Measurements from ENCODE around the gene CORO2A.
"Not testable (repeated sequence)": the region's sequence is repeated elsewhere in the genome, so short reads cannot be mapped to it uniquely, and the experiment has no call there.

Gene CORO2A

GRCh38 chr9:98134702-98135557 is 57.5 kb downstream of the CORO2A start:
- Histone ChIP-seq H3K27me3 (replicated peaks; ENCODE audit: control insufficient read depth, insufficient read depth, low read length) (peaks cover 13% of the 10 kb centered on the region), H3K9ac (ENCODE audit: low read length) (no peak overlapping the region), H3K36me3 (ENCODE audit: control insufficient read depth, insufficient read depth, low read length, severe bottlenecking) (no peaks in the 10 kb centered on the region), H3K4me3 (ENCODE audit: low read length) (no peak overlapping the region), H3K4me1 (ENCODE audit: control insufficient read depth, insufficient read depth, low read length) (no peaks in the 10 kb centered on the region), H3K9me3 (ENCODE audit: control insufficient read depth, low read length) (no peaks in the 10 kb centered on the region)
- DNase-seq (ENCODE audit: low read depth): no peak

GRCh38 chr9:98132806-98133631 is 59.4 kb downstream of the CORO2A start:
- no peaks in the 10 kb centered on the region for H3K36me3 ChIP-seq (ENCODE audit: control insufficient read depth, insufficient read depth, low read length, severe bottlenecking)
- no peaks in the 10 kb centered on the region for H3K4me1 ChIP-seq (ENCODE audit: control insufficient read depth, insufficient read depth, low read length)
- no peaks in the 10 kb centered on the region for H3K9me3 ChIP-seq (ENCODE audit: control insufficient read depth, low read length)
- no peak overlapping the region for H3K9ac ChIP-seq (ENCODE audit: low read length)
- no peak for DNase-seq (ENCODE audit: low read depth)
- H3K4me3 ChIP-seq (ENCODE audit: low read length): no peak overlapping the region
- H3K27me3 ChIP-seq (replicated peaks; ENCODE audit: control insufficient read depth, insufficient read depth, low read length): peaks cover 15% of the 10 kb centered on the region

- Histone ChIP-seq H3K4me1 (ENCODE audit: control insufficient read depth, insufficient read depth, low read length) (no peaks in the 10 kb centered on the region), H3K4me3 (ENCODE audit: low read length) (no peak overlapping the region), H3K9ac (ENCODE audit: low read length) (no peak overlapping the region), H3K27me3 (replicated peaks; ENCODE audit: control insufficient read depth, insufficient read depth, low read length) (peaks cover 11% of the 10 kb centered on the region), H3K9me3 (ENCODE audit: control insufficient read depth, low read length) (no peaks in the 10 kb centered on the region), H3K36me3 (ENCODE audit: control insufficient read depth, insufficient read depth, low read length, severe bottlenecking) (no peaks in the 10 kb centered on the region)
- no peak for DNase-seq (ENCODE audit: low read depth)
Observed at GRCh38 chr9:98132158-98132557, 60.3 kb downstream of the CORO2A start.

GRCh38 chr9:98130576-98131228 is 61.7 kb downstream of the CORO2A start:
- Histone ChIP-seq H3K4me1 (ENCODE audit: control insufficient read depth, insufficient read depth, low read length) (no peaks in the 10 kb centered on the region), H3K27me3 (replicated peaks; ENCODE audit: control insufficient read depth, insufficient read depth, low read length) (peaks cover 8% of the 10 kb centered on the region), H3K36me3 (ENCODE audit: control insufficient read depth, insufficient read depth, low read length, severe bottlenecking) (no peaks in the 10 kb centered on the region), H3K9me3 (ENCODE audit: control insufficient read depth, low read length) (no peaks in the 10 kb centered on the region), H3K4me3 (ENCODE audit: low read length) (no peak overlapping the region), H3K9ac (ENCODE audit: low read length) (no peak overlapping the region)
- no peak for DNase-seq (ENCODE audit: low read depth)

GRCh38 chr9:98130060-98130459 is 62.4 kb downstream of the CORO2A start:
- not testable (repeated sequence) for H3K9ac ChIP-seq (ENCODE audit: low read length); H3K4me3 ChIP-seq (ENCODE audit: low read length); DNase-seq (ENCODE audit: low read depth); H3K36me3 ChIP-seq (ENCODE audit: control insufficient read depth, insufficient read depth, low read length, severe bottlenecking); H3K4me1 ChIP-seq (ENCODE audit: control insufficient read depth, insufficient read depth, low read length); H3K27me3 ChIP-seq (replicated peaks; ENCODE audit: control insufficient read depth, insufficient read depth, low read length); H3K9me3 ChIP-seq (ENCODE audit: control insufficient read depth, low read length)

GRCh38 chr9:98129451-98129881 is 63.0 kb downstream of the CORO2A start:
- no peak overlapping the region for H3K9ac ChIP-seq (ENCODE audit: low read length)
- H3K27me3 ChIP-seq (replicated peaks; ENCODE audit: control insufficient read depth, insufficient read depth, low read length): peaks cover 8% of the 10 kb centered on the region
- H3K9me3 ChIP-seq (ENCODE audit: control insufficient read depth, low read length): no peaks in the 10 kb centered on the region
- no peaks in the 10 kb centered on the region for H3K36me3 ChIP-seq (ENCODE audit: control insufficient read depth, insufficient read depth, low read length, severe bottlenecking)
- DNase-seq (ENCODE audit: low read depth): no peak
- H3K4me1 ChIP-seq (ENCODE audit: control insufficient read depth, insufficient read depth, low read length): no peaks in the 10 kb centered on the region
- no peak overlapping the region for H3K4me3 ChIP-seq (ENCODE audit: low read length)

GRCh38 chr9:98128316-98128715 is 64.1 kb downstream of the CORO2A start:
- no peaks in the 10 kb centered on the region for H3K36me3 ChIP-seq (ENCODE audit: control insufficient read depth, insufficient read depth, low read length, severe bottlenecking)
- no peak overlapping the region for H3K9ac ChIP-seq (ENCODE audit: low read length)
- no peak for DNase-seq (ENCODE audit: low read depth)
- no peaks in the 10 kb centered on the region for H3K9me3 ChIP-seq (ENCODE audit: control insufficient read depth, low read length)
- no peak overlapping the region for H3K4me3 ChIP-seq (ENCODE audit: low read length)
- H3K4me1 ChIP-seq (ENCODE audit: control insufficient read depth, insufficient read depth, low read length): no peaks in the 10 kb centered on the region
- H3K27me3 ChIP-seq (replicated peaks; ENCODE audit: control insufficient read depth, insufficient read depth, low read length): peaks cover 8% of the 10 kb centered on the region

GRCh38 chr9:98127226-98127625 is 65.2 kb downstream of the CORO2A start:
- Histone ChIP-seq H3K4me1 (ENCODE audit: control insufficient read depth, insufficient read depth, low read length) (no peaks in the 10 kb centered on the region), H3K36me3 (ENCODE audit: control insufficient read depth, insufficient read depth, low read length, severe bottlenecking) (no peaks in the 10 kb centered on the region), H3K4me3 (ENCODE audit: low read length) (no peak overlapping the region), H3K9me3 (ENCODE audit: control insufficient read depth, low read length) (no peaks in the 10 kb centered on the region), H3K27me3 (replicated peaks; ENCODE audit: control insufficient read depth, insufficient read depth, low read length) (peaks cover 9% of the 10 kb centered on the region), H3K9ac (ENCODE audit: low read length) (no peak overlapping the region)
- DNase-seq (ENCODE audit: low read depth): no peak

GRCh38 chr9:98124637-98125426 is 67.6 kb downstream of the CORO2A start:
- H3K9me3 ChIP-seq (ENCODE audit: control insufficient read depth, low read length): no peaks in the 10 kb centered on the region
- no peaks in the 10 kb centered on the region for H3K36me3 ChIP-seq (ENCODE audit: control insufficient read depth, insufficient read depth, low read length, severe bottlenecking)
- no peak overlapping the region for H3K9ac ChIP-seq (ENCODE audit: low read length)
- no peak overlapping the region for H3K4me3 ChIP-seq (ENCODE audit: low read length)
- H3K27me3 ChIP-seq (replicated peaks; ENCODE audit: control insufficient read depth, insufficient read depth, low read length): peaks cover 14% of the 10 kb centered on the region
- H3K4me1 ChIP-seq (ENCODE audit: control insufficient read depth, insufficient read depth, low read length): no peaks in the 10 kb centered on the region
- no peak for DNase-seq (ENCODE audit: low read depth)

GRCh38 chr9:98124091-98124490 is 68.3 kb downstream of the CORO2A start:
- H3K4me1 ChIP-seq (ENCODE audit: control insufficient read depth, insufficient read depth, low read length); H3K36me3 ChIP-seq (ENCODE audit: control insufficient read depth, insufficient read depth, low read length, severe bottlenecking); H3K4me3 ChIP-seq (ENCODE audit: low read length); H3K9ac ChIP-seq (ENCODE audit: low read length); H3K9me3 ChIP-seq (ENCODE audit: control insufficient read depth, low read length); H3K27me3 ChIP-seq (replicated peaks; ENCODE audit: control insufficient read depth, insufficient read depth, low read length); DNase-seq (ENCODE audit: low read depth): not testable (repeated sequence)

All from adipocyte (in vitro differentiated cells).